COLO668 (cell line): ENCODE results near the gene LAMC1.

ENCODE experiments used
- DNase-seq: peaks from one replicate; lab custom pipeline; 2025; ENCODE audit not compliant: unreplicated experiment; lab: John Stamatoyannopoulos, UW

The LAMC1 gene

DNA sequence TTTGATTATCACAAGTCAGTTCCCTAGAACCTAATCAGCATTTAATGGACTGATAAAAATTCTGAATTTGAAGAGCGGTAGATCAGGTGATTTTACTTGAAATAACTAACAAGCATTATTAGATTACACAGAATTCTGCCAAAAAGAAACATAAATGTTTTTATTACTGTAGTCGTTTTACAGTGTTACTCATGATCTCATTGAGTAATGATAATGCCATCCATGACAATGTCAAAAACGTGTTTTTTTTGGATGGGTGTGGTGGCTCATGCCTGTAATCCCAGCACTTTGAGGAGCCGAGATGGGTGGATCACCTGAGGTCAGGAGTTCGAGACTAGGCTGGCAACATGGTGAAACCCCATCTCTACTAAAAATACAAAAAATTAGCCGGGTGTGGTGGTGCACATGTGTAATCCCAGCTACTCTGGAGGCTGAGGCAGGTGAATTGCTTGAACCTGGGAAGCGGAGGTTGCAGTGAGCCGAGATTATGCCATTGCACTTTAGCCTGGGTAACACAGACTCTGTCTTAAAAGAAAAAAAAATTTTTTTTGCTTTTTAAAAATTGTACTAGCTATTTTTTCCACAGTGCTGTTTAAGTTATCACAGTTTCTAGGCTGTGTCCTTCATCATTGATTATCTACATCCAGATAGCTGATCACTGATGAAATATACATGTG is 56.6 kb downstream of the LAMC1 start:
- no peak for DNase-seq

DNA sequence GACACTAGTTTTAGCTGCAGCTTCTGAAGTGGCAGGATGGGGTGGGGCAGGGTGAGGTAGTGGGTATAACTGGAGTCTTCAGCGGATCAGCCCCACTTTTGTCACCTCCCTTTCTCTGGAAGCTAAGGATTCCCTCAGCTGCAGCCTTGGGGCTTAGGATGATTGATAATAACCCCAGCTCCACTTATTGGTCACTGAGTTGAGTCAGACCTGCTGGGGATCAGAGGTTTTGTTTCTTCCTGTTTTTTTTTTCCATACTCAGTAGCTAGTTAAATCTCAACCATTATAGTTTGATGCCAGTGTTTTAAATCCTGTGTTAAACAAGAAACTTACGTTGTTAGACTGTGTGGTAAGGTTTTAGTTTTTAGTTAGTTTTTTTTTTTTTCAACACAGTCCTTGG is 57.2 kb downstream of the LAMC1 start:
- DNase-seq = no peak

DNA sequence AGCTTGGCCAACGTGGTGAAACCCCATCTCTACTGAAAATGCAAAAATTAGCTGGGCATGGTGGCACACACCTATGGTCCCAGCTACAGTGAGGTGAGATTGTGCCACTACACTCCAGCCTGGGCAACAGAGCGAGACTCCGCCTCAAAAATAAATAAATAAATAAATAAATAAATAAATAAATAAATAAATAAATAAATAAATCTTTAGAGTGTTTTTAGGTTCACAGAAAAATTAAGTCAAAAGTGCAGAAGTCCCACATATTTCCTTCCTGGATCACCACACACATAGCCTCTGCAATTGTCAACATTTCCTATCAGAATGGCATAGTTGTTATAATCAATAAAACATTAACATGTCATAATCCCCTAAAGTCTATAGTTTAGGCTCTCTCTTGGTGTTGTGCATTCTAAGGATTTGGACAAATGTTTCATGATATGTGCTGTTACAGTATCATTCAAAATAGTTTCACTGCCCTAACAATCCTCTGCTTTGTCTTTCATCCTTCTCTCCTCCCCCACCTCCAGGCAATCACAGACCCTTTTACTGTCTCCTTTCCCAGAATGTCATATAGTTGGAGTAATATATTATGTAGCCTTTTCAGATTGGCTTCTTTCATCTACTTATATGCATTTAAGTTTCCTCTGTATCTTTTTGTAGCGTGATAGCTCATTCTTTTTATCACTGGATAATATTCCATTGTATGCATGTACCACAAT is 58.3 kb downstream of the LAMC1 start:
- no peak for DNase-seq

DNA sequence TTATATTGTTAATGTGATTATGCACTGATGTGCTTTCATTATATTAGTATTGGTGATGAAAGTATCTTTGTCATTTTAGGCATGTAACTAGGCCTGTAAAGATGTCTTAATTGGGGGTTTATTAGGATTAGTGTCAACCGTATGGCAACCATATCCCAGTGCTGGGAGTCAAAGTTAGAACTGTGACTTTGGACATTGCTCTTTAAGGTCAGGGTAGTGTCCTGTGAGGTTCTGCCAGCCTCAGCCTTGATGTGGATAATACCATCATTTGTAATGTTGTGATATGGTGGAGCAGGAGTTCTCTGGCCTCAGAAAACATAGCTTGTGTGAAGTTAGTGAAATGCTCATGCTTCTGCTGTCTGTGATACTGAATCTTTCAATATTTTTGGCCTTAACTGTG is 59.4 kb downstream of the LAMC1 start:
- DNase-seq = no peak

DNA sequence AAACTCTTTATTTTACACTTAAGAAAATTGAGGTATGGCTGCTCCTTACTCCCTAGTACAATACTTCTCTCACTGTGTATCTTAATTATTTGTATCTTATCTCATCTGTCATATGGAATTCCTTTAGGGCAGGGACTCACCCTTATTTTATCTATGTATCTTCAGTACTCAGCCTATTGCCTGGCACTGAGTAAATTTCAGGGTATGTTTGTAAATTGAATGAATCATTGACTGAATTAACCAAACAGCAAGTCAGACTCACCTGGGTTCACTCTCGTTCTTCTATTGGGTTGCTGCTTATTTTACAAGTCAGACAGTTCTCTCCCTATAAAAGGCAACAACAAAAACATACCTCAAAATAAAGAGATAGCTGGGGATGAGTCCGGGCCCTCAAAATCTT is 63.8 kb downstream of the LAMC1 start:
- no peak for DNase-seq

DNA sequence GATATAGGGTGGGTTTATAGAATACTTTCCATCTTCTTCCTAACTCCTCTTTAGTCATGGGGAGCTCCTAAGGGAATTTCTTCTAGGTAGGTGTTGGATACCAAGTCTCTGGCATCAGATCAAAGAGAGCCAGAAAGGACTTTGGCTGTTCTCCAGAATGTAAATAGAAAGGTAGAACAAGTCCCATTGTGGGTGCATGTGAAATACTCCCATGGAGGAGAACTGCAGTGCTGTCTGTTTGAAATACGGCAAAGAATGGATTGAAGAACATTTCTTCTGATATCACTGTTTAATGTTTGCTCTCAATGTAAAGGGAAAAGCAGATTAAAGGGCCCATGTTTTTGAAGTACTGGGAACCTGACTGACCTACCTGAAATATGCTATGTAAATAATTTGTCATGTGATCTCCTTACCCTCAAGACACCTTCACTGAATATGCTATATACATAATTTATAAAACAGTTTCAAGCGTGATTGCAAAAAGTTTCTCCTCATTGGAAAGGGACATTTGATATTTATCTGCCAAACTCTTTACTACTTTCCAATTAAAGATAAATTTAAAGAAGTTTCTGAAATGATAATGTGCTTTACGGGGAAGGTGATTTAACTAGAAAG is 65.9 kb downstream of the LAMC1 start:
- DNase-seq = peak; percentile 14

DNA sequence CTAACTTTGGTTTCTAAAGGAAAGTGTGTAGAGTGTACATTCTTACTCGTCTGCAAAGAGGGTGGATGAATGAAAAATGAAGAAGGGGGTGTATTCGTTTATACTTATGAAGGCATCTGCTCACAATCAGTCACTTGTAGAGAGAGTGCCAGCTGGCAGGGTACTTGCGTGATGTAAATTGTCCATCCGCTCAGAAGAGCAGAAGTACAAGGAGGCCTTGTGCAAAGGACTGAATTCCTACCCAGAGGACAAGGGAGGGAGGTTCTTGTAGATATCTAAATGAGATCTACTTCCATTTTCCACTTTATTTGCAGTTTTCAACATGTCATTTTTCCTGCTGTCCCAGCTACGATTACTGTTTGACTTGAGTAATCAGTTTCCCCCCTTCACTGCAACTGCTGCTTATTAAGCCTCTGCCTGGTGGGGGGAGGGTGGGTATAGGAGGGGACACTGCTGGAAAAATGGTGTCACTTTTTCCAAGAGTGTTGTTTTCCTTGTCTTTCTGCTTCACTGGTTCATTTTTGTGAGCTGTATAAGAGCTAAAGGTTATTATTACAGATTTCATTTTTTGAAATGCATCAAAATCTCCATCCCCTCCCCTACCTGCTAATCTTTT is 67.3 kb downstream of the LAMC1 start:
- DNase-seq = no peak

DNA sequence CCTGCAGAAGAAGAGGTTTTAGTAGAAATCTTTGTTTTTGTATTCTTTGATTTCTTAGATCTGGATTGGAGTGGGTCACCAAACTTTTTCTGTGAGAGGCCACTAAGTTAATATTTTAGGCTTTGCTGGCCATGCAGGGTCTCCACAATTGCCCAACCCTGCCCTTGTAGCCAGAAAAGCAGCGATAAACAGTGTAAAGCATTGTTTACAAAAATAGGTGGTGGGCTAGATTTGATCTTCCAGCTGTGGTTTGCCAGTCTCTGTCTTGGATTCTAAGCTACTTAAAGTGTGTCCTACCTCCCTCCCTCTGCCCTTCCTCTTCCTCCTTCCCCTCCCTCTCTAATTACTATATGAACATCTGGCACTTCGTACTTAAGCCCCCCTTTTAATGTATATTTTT is 68.0 kb downstream of the LAMC1 start:
- no peak for DNase-seq

DNA sequence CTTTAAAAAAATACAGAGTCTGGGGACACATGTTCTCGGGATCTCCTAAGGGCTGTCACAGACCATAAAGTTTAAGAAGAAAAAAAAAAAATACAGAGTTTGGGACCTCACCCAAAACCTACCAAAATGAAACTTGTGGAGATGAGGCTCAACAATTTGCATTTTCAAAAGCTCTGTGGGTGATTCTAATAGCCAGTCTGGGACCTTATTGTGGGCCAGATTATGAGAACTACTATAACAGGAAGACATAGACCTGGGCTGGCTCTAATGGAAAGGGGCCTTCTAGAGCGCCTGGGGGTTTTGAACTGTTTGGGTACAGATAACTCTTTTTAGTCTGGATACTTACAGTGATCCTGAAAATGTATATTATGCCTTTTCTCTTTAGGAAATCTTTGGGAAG is 69.1 kb downstream of the LAMC1 start:
- DNase-seq = no peak

DNA sequence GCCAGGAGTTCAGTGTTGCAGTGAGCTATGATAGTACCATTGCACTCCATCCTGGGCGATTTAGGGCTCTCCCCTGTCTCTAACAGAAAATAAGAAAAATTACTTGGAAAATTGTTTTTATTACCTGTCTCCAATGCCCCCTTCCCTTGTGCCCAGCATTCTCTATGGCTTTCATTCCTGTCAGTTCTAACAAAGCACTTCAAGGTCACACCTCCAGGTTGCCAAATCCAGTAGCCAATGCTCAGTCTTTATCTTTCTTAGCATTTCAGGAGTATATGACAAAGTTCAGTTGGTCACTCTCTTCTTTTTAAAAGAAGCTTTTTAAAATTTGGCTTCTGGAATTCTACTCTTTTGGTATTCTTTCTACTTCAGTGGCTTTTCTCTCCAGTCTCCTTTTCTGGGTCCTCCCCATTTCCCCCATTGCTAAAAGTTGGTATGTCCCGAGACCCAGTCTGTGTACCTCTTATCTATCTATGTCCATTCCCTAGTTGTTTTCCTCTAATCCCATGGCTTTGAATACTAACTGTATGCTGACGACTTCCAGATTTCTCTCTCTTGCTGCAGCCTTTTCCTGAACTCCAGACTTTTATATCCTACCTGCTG is 69.9 kb downstream of the LAMC1 start:
- no peak for DNase-seq

DNA sequence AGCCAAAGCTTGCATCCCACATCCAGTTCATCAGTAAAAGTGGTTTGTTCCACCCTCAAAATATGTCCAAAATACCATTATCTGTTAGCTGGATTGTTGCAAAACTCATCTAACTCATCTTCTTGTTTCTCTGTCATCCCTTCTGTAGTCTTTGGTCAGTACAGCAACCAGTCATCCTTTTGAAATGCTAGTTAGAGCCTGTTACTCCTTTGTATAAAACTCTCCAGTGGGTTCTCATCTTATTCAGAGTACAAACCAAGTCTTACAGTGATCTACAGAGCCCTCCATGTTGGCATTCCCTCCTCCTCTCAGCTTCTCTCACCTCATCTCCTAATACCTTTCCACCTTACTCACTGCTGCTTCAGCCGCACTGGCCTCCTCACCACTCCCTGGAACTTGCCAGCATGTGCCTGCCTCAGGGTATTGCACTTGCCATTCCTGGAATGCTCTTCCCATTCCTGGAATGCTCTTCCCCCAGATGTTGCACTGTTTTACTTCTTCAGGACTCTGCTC is 70.6 kb downstream of the LAMC1 start:
- DNase-seq = no peak

DNA sequence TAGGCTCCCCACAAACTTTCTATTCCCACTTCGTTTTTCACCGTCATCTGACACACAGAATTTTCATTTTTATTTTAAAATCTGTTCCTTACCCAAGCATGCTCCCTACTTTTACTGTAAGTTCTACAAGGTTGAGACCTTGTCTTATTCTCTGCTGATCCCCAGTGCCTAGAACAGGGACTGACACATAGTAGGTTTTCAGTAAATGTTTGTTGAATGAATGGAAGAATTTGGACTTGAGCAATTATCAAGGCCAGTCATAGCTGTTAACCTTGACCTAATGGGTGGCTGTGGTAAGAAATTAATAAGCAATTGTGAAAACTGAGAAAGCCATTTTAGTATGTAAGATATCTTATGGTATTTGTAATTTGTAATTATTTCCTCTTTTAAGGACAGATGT is 71.1 kb downstream of the LAMC1 start:
- no peak for DNase-seq

DNA sequence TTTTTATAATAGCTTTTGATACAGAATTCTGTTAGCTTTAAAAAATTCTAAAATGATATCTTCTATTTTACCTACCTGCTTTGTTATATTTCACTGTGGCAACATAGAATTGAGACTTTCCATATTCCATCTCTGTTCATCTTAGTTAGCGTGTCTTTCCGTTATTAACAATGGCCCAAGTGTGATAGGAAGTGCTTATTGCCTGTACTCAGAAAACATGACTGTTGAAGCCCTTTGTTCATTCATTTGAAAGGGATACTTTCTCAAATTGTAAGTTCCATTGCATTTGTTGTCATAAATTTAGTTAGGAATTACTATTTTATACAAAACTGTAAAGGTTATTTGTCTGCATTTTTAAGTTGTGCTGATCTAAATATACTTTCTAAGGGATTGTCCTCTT is 73.1 kb downstream of the LAMC1 start:
- no peak for DNase-seq

DNA sequence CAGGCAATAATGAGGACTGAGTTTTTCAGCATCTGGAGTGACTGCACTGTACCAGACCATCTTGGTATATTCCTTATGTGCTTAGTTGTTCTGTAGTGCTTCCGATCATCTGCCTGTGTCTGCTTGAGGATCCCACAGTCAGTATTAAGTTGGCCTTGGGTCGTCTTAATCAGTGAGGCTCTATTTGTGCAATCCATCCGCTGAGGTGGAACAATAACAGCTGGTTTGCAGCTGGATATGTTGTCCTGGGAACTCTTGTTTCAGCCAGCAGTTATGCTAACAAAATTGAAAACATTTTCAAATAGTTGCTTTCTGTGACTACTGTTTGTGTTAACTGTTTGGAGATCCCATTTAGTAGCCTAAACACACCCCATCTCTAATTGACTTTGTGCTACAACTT is 73.7 kb downstream of the LAMC1 start:
- DNase-seq = no peak

DNA sequence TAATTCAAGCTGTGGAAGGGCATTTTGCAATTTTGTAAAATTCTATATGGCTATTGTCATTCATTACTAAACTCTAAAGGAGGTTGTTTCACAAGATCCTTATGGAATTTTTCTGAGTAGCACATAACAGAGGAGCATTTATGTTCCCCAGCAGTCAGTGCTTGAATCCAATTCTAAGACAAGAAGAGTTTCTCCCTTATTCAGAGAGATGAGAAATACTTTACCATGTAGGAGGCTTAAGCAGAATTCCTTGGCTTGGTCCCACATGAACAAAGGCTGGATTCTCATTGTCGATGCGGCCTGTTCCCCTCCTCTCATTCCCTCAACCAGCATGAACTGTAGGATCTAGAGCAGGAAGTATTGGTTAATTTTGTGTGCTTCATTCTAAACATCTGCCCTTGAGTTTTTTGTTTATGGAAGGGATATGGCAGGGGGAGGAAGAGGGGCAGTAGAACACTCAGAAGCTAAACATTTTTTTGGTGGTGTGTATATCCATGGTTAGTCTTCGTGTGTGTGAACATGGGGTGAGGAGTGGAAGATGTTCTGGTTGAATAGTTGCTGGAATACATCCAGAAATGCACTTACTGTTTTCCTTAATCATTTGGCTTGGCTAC is 74.3 kb downstream of the LAMC1 start:
- DNase-seq = no peak

DNA sequence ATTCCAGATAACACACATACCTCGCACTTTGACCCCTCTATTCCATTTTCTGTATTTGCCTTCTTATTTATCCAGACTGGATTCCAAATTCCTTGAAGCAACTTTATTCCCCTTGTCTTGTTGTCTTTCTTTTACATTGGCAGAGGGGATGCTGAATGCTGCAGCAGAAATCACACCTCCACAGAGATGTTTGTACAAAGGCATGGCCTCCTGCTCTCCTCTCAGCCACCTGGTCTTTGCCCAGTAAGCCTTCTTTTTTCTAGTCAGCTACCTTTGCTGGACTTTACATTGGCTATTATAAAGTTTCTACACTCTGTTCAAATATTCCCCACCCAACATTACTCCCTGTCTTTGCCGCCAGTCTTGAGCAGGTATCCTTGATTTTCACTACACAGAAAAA is 75.1 kb downstream of the LAMC1 start:
- no peak for DNase-seq

DNA sequence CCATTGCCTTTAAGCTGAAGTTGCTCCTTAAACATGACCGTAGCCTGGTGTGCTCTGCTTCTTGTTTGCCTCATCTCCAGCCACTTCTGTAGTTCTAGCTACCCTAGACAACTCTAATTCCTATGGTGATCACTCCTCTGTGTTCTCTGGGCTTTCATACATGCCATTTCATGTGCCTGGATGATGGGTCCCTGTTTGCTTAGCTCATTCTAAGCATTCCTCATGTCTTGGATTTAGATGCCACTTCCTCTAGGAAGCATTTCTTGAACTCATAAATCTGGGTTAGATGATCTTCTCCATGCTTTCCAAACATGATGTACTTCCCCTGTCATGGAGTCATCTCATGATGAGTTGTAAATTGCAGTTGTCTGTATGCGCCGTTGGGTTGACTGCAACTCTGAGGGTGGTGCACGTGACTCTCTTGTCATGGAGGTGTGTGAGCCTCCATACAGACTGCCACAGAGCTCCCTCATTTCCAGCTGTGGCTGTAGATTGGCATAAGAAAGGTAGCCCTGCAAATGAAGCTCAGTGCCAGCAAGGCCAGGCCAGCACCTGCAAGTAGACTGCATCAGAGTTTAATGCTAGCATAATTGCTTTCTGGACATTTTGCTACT is 77.2 kb downstream of the LAMC1 start:
- DNase-seq = no peak

DNA sequence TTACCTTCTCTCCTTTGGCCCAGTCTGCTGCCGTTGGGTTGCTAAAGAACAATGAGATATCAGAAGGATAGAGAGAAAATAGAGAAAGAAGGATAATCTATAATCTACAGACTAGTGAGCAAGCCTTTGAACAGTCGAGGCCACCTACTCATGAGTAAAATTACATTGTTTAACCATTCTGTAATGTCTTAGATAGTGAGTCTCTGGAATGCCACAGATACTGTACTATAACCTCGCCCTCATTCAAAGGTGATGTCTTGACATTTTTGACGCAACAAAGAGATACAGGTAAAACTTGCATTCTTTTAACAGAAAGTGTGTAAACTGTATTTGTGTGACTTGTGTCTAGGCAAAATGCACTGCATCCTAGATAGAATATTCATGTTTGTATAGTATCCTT is 77.9 kb downstream of the LAMC1 start:
- DNase-seq = no peak

DNA sequence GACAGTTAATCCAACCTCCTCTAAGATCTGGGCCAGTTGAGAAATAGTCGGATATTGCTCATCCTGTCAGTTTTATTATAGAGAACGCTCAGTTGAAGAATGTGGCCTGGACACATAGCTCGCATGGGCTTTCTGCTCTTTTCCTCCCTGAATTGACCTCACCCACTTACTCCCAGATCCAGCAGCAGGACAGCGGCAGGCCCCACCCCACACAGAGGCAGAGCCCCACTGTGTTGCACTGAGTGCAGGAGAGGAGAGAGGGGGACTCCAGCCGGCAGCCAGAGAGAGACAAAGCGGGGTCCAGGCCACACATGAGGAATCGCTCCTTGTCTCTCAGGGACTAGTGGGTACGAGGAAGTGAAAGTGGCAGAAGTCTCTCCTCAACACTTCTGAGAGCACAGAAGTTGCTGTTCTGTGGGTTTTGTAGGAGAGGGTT is 78.6 kb downstream of the LAMC1 start:
- no peak for DNase-seq

DNA sequence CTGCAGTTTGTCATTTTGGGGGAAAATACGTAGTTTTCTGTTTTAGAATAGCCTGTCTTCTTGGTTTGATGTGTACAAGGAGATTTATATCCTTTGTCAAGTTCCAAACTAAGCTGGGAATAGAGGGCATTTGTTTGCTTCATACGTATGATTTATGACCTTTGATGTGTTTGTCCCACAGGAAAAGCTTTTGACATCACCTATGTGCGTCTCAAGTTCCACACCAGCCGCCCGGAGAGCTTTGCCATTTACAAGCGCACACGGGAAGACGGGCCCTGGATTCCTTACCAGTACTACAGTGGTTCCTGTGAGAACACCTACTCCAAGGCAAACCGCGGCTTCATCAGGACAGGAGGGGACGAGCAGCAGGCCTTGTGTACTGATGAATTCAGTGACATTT is 79.9 kb downstream of the LAMC1 start:
- peak; percentile 23 for DNase-seq

DNA sequence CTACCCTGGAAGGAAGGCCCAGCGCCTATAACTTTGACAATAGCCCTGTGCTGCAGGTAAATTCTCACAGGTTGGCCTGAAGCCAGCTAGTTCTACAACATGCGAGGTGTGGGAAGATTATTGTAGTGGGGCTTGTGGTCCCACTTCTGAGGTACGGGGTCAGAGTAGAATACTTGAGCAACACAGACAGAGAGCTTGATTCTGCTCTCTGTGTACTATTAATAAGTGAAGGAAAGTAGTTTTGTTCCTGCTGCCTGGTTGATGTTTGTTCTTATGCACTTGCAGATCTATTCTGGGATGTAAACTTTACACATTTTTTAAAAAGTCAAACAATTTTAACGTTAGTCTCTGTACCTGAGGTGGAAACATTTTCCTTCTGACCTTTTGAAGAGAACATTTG is 80.4 kb downstream of the LAMC1 start:
- no peak for DNase-seq
